ENCODE data around the gene BSDC1.

GRCh38 chr1:32356478-32356877 is 37.8 kb downstream of the BSDC1 start:
- no peak for TF ChIP-seq POLR2AphosphoS5 (IDR thresholded peaks at IDR 0.05; ENCODE audit: low read depth, low read length)
- no peak for TF ChIP-seq TAF1 (IDR thresholded peaks at IDR 0.05; ENCODE audit: borderline replicate concordance, low read depth, low read length)

Measured in GM12892 (cell line).